ENCODE data around the gene SHISAL1.

Gene SHISAL1

GRCh38 chr22:44277386-44278135, 35.2 kb downstream of the SHISAL1 start:
- DNase-seq: no peak

DNA sequence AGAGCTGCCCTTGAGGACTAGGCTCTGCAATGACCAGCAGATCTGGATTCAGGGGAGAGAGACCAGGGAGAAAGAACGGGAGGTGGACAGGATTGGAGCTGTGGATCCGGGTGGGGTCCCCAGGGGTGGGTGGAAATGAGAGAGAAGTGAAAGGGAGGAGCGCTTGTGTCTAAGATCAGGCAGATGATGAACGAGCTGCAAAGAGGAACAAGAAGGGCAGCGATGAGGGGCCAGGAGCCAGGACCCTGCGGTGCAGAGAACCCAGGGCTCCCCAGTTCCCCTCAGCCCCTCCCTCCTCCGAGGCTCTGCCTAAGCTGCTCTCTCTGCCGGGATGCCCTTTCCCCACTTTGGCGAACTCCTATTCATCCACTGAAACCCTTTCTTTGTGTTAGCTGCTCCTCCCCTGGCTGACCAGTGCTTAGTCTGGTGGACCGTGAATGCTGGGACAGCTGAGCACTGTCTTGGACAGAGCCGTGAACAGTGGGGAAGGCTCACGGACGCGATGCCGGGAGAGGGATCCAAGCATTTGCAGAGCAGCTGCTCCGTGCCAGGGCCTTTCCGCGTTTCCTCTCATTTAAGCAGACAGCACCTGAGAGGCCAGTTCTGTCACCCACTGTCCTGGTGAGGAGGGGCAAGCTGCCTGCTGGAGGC, 35.9 kb downstream of the SHISAL1 start:
- DNase-seq: no peak

GRCh38 chr22:44276041-44276440, 36.7 kb downstream of the SHISAL1 start:
- no peak for DNase-seq

GRCh38 chr22:44275631-44275995, 37.1 kb downstream of the SHISAL1 start:
- no peak for DNase-seq

DNA sequence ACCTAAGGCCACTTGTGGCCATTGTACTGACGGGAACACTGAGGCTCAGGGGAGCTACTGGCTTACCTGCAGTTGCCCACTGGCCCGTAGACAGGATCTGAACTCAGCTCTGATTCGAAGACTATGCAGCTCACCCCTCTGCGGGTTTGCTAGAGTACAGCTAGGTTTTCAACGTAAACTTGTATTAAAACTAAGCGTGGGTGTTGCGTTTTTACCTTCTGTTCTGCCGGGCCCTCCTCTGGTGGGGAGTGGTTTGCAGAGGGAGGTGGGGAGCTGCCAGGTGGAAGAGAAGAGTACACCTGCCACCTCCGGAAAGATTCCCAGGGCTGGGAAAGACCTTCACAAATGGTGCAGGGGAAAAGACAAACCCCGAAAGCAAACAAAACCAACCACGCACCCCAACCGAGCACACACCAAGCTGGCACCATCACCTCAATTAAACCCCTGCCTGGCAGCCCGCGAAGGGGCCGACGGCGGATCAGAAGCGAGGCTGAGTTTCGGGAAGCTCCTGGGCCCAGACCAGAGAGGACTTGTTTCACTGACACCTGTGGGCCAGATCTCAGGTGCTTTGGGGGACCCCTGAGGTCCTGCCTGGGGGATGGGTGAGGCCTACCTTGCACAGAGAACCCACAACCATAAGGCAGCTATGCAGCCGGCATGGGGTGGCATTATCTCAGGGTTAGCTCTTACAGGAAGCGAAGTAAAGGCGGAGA, 37.7 kb downstream of the SHISAL1 start:
- no peak for DNase-seq

DNA sequence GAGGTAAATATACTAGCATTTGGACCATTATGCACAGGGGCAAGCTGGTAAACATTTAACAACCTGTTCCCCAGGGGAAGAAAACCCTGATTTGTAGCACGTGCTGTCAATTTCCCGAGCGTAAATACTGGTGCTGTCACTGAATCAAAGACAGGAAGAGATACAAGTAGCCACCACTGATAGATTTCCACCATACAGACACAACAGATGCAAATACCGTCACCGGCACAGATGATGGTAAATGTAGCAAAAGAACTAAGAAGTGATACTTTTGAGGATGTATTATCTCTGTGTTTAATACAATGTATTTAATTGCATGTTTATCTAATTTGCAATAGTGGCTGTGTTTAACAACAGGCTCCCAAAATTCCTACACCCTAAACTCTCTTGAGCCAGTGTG, 39.6 kb downstream of the SHISAL1 start:
- no peak for DNase-seq

- no peak for DNase-seq
Observed at GRCh38 chr22:44272401-44272771, 40.4 kb downstream of the SHISAL1 start.

- no peak for DNase-seq
Observed at GRCh38 chr22:44271732-44272400, 40.9 kb downstream of the SHISAL1 start.

DNA sequence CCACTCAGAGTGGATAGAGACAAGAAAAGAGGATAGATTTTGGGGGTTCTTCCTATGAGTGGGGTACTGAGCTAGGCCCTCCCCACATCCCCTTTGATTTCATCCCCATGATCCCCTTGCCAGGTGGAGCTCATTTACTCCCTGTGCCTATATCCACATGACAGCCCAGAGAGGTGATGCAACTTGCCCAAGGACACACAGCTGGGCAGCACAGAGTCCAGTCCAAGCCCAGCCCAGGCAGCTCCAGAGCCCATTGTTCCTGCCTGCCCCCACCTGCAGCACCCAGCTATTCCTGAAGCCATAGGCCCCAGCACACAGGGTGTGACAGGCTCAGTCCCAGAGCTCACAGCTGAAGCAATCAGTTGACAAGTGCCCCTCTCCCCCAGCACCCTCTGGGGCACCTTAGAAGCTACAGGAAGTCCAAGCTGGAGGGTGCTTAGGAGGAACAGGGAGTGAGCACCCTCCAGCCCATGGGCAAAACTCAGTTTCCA, 41.7 kb downstream of the SHISAL1 start:
- DNase-seq: no peak

GRCh38 chr22:44270556-44270880, 42.2 kb downstream of the SHISAL1 start:
- DNase-seq: no peak

GRCh38 chr22:44269757-44270555, 42.8 kb downstream of the SHISAL1 start:
- no peak for DNase-seq

DNA sequence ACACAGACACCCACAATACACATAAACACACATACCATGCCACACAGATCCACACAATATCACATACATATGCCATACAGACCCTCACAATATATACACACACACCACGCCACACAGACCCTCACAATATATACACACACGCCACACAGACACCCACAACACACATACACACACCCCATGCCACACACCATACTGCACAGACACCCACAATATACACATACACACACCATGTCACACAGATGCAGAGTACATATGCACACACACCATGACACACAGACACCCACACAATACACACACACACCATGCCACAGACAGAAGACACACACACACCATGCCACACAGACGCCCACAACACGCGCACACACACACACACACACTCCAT, 43.6 kb downstream of the SHISAL1 start:
- DNase-seq: no peak

GRCh38 chr22:44268431-44269116, 44.2 kb downstream of the SHISAL1 start:
- DNase-seq: no peak

DNA sequence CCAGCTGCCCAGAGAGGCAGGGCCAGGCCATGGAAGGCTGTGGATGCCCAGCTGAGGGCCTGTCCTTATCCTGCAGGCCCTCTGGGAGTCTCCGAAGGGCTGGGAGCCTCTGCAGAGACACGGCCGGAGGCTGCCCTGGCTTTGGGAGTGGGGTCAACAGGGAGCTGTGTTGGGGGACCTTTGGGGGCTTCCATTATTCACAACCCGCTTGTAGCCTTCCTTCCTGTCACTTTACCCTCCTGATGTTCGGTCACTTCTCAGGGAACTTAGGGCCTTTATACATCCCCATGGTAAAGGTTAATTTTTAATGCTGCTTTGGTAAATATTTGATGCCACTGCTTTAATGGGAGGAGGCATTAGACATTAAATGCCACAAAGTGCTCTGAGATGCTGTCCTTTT, 44.9 kb downstream of the SHISAL1 start:
- DNase-seq: no peak

GRCh38 chr22:44266796-44267760, 45.7 kb downstream of the SHISAL1 start:
- no peak for DNase-seq

DNA sequence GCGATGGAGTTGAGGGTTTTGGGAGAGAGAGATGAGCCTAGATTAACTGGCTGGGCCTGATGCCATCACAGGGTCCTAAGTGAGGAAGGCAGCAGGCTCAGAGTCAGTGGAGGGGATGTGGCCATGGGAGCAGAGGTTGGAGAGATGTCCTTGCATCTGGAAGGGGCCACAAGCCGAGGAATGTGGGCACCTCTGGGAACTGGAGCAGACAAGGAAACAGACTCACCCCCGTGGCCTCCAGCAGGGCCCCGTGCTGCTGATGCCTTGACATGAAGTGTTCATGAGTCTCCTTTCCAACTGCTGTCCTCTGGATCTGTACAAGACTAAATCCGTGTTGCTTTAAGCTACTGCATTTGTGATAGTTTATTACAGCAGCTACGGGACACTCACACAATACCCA, 49.2 kb downstream of the SHISAL1 start:
- no peak for DNase-seq

DNA sequence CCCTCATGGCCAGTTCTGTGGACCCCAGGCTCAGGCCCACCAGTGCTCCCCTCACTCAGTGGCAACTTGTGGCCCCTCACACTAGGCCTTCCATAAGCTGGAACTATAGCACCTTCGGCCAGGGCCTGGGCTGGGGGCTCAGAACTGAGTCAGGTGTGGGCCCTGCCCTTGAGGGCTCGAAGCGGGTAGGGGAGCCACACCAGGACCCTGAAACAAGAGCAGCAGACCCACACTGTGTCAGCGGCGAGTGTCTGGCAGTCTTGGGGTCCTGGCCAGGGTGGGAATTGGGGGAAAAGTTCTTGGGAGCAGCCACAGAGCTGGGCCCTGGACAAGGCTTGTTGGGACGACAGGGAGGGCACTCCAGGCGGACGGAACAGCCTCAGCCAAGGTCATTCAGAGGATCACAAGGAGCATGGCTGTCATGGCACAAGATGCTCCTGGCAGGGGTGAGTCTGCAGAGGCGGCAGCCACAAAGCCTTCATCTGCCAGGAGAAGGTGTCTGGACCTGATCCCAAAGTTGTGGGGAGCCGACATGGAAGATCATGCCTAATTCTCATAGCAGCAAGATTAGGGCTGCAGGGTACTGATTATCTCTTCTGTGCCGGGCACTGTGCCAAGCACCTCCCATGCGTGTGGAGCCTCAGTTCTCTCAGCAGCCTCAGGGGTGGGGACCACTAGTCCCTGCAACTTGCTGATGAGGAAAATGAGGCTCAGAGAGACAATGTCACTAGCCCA, 50.7 kb downstream of the SHISAL1 start:
- no peak for DNase-seq

DNA sequence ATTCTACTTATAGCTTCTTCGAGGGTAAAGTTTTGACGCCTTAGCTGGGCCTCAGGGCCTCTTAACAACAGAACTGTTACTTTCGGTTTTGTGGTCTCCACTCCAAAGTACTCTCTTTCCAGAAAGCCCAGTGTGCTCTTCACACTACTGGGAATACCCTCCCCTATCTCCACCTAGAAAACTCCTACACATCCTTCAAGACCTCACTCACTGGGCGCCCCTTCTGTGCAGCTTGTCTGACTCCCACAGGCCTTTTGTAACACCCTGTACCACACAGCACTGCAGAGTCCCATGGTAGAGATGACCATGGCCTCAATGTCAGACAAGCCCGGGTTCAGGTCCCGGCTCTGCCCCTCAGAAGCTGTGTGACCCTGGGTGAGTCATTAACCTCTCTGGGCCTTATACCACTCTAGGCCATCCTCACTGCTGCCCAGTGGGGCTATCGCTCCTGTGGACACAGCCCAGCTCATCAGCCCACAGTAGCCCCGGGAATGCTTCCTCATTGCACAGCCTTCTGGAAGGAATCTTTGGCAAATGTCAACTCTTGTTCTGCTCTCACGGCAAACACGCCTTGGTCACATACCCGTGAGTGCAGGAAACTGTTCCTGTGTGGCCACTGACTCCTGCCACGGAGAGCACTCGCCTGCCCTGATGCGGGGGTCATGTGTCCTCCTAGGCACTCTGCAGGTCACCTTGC, 51.4 kb downstream of the SHISAL1 start:
- no peak for DNase-seq

Measured in T-helper 9 cell (primary cell).